Astrocyte of the spinal cord (primary cell): ENCODE data around the gene THRB.

ENCODE experiments used
- DNase-seq: peaks from one replicate; pipeline ENCODE4 v3.0.0; 2011; ENCODE audit warnings: low read depth, low spot score
- H3K4me3 ChIP-seq: 2 replicates; pipeline ENCODE4 v1.5.1; 2011; ENCODE audit warnings: low read depth, mild to moderate bottlenecking, low read length, moderate library complexity
- CTCF ChIP-seq: IDR thresholded peaks from 2 replicates; pipeline ENCODE4 v1.5.1; 2012; ENCODE audit warnings: low read depth, mild to moderate bottlenecking, low read length, inconsistent platforms
- in situ Hi-C: cut with HindIII; loops from 2 replicates; pipeline ENCODE4 v1.10.0; 2017; ENCODE audit warnings: low sequenced_read_pairs

THRB gene

GRCh38 chr3:24518990-24519367, 24.3 kb upstream of the THRB start:
- in situ Hi-C loops, result no loop called here
- no peak for TF ChIP-seq CTCF
- H3K4me3 ChIP-seq, result no peak overlapping the region

GRCh38 chr3:24514119-24514518, 19.5 kb upstream of the THRB start:
- TF ChIP-seq CTCF, result no peak
- in situ Hi-C loops, result no loop called here
- no peak for DNase-seq
- H3K4me3 ChIP-seq, result no peak overlapping the region

More at GRCh38 chr3:24518990-24519367, 24.3 kb upstream of the THRB start:
- no peak for DNase-seq

DNA sequence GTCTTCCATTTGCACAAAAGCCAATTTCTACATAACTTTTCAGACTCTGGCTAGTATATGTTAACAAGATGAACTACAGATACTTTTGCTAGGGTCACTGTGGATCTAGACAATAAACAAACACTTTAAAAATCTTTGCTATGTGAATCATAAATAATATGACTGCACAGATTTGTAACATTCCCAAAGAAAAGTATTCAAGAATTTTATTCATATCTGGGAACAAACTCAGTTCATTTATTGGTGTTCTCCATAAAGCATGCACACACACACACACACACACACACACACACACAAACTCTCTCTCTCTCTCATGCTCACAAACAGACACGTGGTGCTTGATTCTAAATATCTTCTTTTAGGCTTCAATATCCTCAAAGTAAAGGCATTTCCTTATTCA, 18.8 kb upstream of the THRB start:
- in situ Hi-C loops, result no loop called here
- TF ChIP-seq CTCF, result no peak
- no peak for DNase-seq
- H3K4me3 ChIP-seq, result no peak overlapping the region

- in situ Hi-C loops, result no loop called here
- DNase-seq, result no peak
- no peak for TF ChIP-seq CTCF
- no peak overlapping the region for H3K4me3 ChIP-seq
These were observed 18.0 kb upstream of the THRB start for GRCh38 chr3:24512564-24513197.

GRCh38 chr3:24510030-24510648, 15.5 kb upstream of the THRB start:
- H3K4me3 ChIP-seq, result no peak overlapping the region
- DNase-seq, result no peak
- TF ChIP-seq CTCF, result no peak
- in situ Hi-C loops, result no loop called here

GRCh38 chr3:24508423-24508839, 13.8 kb upstream of the THRB start:
- H3K4me3 ChIP-seq, result no peak overlapping the region
- TF ChIP-seq CTCF, result no peak
- peak; percentile 41 for DNase-seq
- in situ Hi-C loops, result no loop called here
